GM08714 (cell line): ENCODE results near the gene ABL1.

ENCODE experiments used
- H3K4me3 ChIP-seq: fragments of 200-500 bp; sonication (Bioruptor generic); 2 replicates; pipeline ENCODE4 v1.5.1; 2014; ENCODE audit warnings: mild to moderate bottlenecking, low read length, inconsistent platforms
- ZNF274 ChIP-seq: IDR thresholded peaks from 2 replicates; pipeline ENCODE4 v1.6.1; 2012; ENCODE audit warnings: mild to moderate bottlenecking, low read depth, low read length

The ABL1 gene

DNA sequence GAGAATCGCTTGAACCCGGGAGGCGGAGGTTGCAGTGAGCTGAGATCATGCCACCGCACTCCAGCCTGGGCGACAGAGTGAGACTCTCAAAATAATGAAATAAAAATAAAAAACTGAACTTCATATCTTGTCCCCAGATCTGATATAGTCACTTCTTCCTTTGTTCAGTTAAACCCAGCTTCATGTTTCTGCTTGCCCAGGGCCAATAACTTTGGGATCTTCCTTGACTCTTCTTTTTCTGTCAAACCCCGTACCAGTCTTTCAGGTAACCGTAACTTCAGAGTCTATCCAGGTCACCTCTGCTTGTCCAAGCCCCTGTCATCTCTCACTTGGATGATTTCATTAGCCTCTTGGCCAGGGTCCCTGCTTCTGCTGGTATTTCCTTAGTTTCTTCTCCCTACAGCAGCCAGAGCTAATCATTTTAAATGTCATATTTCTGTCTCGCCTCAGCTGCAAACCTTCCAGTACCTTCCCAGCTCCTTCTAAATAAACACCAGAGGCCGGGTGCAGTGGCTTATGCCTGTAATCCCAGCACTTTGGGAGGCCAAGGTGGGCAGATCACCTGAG lies 19.7 kb upstream of the ABL1 start:
- H3K4me3 ChIP-seq: no peak overlapping the region
- TF ChIP-seq ZNF274: no peak

DNA sequence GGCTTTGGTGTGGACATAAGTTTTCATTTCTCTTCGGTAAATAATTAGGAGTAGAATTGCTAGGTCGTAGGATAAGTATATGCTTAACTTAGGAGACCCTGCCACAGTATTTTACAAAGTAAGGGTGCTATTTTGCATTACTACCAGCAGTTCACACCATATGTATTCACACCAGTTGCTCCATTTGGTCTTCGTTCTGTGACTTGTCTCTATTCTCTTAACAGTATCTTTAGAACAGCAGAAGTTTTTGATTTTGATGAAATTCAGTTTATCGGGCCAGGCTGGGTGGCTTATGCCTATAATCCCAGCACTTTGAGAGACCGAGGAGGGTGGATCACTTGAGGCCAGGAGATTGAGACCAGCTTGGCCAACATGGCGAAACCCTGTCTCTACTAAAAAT lies 17.1 kb upstream of the ABL1 start:
- no peak for TF ChIP-seq ZNF274
- H3K4me3 ChIP-seq: no peak overlapping the region

DNA sequence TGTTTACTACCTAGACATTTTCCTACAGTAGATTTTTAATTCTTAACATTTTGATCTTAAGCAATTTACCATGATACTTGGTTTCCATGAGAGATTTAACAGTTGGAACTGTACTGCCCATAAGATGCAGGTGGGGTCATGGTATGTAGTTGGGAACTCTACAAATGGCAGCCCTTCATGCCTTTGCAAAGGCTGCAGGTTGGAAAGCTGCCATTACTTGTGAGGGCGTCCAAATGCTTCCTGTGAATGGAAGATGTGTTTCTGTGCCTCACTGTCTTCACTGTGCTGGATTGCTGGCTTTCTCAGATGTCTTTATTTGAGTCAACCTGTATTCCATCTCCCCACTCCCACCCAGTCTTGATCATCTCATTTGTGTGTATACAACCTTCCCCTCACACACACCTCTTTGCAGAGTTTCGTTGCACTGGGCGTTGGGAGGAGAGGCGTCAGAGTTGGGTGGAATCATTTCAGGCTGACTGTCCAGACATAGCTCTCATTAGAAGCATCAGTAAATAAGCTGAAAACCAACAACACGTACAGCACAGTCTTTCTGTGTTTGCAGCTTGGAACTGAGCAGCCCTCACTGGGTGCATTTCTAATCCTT lies 14.8 kb upstream of the ABL1 start:
- H3K4me3 ChIP-seq: no peak overlapping the region
- no peak for TF ChIP-seq ZNF274

DNA sequence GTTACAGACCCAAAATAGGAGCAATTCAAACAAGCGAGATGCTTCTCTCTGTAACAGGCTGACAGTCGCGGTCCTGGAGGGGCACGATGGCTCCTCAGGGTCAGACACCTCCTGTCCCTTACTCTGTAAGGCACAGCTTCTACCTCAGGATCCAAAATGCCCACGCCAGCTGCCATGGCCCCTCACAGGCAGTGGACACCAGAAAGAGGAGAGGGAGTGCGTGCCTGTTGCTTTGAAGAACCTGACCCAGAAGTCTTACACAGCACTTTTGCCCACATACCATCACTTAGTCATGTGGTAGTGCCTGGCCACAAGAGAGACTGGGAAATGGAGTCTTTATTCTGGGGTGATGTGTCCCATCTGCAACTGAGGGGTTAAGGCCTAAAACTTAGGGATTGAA lies 11.6 kb upstream of the ABL1 start:
- TF ChIP-seq ZNF274: no peak
- no peak overlapping the region for H3K4me3 ChIP-seq

DNA sequence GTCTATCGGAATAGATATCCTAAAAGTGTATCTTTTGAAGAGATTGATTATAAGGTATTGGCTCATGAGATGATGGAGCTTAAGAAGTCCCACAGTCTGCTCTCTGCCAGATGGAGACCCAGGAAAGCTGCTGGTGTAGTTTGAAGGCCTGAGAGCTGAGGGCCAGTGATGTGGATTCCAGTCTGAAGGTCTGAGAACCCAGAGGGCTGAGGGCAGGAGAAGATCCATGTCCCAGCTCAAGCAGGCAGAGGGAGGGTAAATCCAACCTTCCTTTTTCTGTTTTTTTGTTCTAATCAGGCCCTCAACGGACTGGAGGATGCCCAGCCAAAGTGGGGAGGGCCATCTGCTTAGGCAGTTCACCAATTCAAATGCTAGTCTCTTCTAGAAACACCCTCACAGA lies 11.0 kb upstream of the ABL1 start:
- no peak overlapping the region for H3K4me3 ChIP-seq
- TF ChIP-seq ZNF274: no peak

DNA sequence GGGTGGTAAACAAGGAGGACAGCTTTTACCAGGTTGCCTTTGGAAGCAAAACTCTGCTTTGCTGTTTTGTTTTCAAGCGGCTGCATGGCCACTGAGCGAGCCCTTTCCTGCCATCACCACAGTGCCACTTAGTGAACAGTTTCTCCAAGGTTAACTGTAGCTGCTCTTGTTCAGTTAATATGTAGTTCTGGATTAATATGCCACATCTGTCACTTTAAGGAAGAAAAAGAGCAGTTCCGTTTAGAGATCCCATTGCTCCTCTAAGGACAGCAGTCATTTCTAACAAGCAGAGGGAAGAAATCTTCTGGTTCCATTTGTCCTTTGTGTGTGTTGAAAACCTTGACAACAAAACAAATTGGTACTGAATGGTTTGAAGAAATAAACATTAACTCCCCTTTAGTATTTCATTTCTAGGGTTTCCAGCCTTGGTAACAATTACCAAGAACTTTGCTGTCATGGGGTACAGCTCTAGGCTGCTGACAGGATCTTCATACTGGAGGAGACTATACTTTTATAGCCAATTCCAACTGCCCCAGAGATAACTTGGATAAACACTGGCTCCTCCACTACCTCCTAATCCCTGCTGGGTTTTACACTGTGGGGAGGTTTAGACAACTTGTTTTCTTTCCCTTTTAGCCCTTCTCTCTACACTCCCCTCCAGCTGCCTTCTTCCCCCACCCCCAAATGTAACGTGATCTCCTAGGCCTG lies 10.3 kb upstream of the ABL1 start:
- no peak for TF ChIP-seq ZNF274
- H3K4me3 ChIP-seq: no peak overlapping the region

DNA sequence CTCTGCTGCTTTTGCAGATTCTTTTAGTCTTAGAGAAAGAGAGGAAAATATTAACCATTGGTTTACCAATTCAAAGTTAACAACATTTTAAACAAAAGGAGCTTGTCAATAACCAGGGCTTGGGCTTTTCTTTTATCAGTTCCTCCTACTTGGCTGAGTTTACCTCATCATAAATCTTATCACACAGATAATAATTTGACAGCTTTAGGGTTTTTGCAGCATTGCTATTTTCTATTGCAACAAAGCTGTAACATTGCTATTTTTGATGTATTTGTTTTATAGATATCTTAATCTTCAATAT lies 9.8 kb upstream of the ABL1 start:
- H3K4me3 ChIP-seq: no peak overlapping the region
- TF ChIP-seq ZNF274: no peak

DNA sequence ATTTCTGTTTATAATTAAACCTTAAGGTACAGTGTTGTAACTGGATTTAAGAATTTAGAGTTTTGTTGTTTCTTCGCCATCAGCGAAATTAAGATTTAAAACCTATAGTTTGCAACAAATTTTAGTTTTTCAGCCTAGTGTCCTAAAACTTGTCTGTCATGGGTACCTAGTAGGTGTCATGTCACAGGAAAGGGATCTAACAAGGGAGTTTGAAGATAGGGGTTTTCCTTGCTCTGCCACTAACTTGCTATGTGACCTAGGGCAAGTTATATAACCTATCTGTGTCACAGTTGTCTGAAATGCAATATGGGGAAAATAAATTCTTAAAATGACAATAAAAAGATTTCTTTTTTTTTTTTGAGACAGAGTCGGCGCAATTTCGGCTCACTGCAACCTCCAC lies 9.2 kb upstream of the ABL1 start:
- no peak overlapping the region for H3K4me3 ChIP-seq
- no peak for TF ChIP-seq ZNF274

DNA sequence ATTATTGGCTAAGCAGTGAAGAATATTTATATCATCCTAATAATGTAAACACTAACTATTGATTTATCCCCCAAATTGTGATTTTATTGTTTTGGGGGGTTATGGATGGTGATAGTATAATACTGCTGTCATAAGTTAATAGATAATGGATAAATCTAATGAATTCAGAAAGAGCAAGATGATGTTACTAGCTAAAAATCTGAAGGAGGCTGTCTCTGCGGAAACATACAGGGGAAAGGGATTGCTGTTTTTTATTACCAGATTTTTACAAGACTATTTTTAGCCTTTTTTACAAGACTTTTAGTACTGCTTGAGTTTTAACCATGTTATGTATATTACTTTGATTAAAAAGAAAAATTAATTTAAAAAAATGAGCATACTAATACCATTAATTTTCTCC lies 5.3 kb upstream of the ABL1 start:
- H3K4me3 ChIP-seq: no peak overlapping the region
- TF ChIP-seq ZNF274: no peak

DNA sequence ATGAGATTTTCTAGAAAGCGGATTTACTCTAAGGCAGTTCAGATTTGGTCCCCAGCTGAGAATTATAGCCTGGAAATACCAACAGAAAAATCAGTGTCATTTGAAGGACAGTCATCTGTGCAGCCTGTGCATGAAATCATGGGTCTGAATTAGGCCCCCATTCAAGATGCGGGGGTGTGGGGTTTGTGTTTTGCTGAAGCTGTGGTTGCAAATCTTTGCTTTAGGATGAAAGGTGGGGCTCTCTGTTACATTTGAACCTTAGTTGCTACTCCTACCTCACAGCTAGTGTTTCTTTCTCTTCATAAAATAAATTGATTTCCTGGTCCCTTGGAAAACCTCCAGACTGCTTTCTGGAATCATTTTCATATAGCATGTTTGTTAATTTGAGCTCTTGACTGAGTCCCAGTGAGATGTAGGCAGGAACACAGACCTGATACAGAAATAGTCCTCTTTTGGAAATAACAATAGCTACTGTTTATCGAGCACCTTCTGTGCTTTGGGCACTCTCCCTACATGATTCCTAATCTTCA lies 4.8 kb upstream of the ABL1 start:
- H3K4me3 ChIP-seq: no peak overlapping the region
- TF ChIP-seq ZNF274: no peak

DNA sequence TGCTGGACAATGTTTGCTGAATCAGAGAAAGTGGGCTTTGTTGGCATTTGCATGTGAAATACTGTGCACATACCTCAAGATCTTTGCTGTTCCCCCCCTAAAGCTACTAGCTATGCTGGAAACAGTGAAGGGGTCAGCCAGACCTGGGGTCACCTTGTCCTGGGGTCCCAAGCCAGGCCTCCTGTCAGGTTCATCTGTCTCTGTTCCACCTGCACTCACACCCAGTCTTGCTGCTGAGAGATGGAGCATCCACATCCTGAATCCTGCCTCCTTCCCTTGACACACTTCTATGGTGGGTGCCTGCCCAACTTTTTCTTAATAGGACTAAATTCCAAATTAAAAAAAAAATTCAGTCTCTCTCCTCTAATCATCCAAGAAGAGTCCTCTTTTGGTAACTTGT lies 4.0 kb upstream of the ABL1 start:
- no peak for TF ChIP-seq ZNF274
- H3K4me3 ChIP-seq: no peak overlapping the region

DNA sequence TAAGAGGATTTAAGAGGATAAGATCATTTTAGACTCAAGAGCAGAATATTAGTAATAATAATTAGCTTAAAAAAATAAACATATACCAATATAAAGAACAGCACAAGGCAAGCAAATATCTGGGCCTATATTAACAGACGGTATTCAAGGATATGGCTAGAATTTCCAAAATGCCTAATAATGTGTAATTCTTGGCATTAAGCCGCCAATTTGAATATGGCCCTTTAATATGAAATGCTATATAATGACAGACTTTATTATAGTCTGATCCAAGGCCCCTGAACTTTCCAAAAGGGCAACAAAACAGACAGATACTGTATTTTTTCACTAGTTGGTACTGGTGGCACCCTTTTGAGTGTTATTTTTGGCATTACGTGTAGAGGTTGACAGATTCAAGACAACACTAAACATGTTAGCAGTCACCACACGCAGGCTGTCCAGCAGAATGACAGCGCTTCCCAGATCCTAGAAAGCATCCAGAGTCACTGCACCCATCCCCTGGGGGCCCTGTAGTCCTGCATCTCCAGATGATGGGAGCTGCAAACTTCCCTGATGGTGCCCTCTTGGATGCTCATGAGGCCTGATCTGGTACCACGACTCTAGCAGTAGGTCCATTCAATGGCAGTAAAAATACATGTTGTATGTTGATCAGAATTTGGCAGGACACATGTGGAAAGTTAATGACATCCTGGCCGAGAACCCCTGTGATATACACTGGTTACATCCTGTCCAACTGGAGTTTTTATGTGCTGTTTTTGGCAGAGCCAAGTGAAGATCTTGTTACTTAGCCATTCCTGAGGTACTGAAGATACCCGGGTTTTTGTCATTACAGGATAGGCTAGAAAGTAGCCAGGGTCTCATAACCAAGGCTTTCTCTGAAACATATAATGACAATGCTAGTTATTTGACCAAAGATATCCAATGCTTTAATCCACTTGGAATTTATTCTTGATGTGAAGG lies 1.7 kb upstream of the ABL1 start:
- H3K4me3 ChIP-seq: no peak overlapping the region
- no peak for TF ChIP-seq ZNF274

DNA sequence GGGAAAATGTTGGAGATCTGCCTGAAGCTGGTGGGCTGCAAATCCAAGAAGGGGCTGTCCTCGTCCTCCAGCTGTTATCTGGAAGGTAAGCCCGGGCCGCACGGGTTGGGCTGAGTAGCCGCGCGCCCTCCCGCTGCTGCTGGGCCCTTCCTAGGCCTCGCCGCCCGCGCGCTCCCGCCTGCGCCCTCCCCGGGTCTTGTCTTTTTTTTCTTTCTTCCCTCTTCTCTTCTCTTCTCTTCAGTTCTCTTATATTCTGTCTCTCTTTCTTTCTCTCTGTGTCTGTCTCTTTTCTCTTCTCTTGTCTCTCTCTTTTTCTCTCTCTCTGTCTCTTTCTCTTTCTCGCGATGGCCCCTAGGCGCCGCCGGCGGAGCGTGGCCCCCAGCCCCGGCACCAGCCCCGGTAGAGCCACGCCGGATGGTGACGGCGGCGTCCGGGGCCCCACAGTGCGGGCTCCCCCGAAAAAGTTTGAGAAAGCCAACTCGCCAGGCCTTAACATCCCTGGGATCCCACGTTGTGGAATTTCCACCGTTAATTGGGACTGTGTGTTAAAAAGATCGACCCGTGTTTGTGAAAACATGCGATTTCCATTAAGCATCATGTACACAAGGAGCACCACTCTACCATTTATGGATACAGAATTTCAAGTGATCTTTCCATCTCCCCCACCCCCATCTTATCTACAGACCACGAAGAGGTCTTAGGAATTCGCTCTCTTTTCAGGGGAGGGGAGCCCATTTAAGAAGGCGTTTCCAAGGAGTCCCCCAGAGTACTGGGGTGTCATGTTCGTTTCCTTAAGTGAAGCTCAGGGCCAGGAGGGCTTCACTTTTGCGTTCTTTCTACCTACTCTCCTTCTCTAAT lies 616 bp downstream of the ABL1 start:
- peak overlapping the region; percentile 90 for H3K4me3 ChIP-seq

More for the DNA sequence above, 616 bp downstream of the ABL1 start:
- no peak for TF ChIP-seq ZNF274
